ENCODE measurements around the gene CELF6. TPM values are rescaled to one million over a fixed set of nuclear protein-coding genes. Genes with fewer than 3 reads are reported as not detected.

The CELF6 gene
- total RNA-seq, 1 donor from 2014 or later = 3.3 TPM

- ATAC-seq = no peak
- intact Hi-C loops (cut with DNase I) = no loop called here
- no peak for DNase-seq (ENCODE audit: low spot score)
Observed at GRCh38 chr15:72323752-72324151, 3.8 kb upstream of the CELF6 start.

DNA sequence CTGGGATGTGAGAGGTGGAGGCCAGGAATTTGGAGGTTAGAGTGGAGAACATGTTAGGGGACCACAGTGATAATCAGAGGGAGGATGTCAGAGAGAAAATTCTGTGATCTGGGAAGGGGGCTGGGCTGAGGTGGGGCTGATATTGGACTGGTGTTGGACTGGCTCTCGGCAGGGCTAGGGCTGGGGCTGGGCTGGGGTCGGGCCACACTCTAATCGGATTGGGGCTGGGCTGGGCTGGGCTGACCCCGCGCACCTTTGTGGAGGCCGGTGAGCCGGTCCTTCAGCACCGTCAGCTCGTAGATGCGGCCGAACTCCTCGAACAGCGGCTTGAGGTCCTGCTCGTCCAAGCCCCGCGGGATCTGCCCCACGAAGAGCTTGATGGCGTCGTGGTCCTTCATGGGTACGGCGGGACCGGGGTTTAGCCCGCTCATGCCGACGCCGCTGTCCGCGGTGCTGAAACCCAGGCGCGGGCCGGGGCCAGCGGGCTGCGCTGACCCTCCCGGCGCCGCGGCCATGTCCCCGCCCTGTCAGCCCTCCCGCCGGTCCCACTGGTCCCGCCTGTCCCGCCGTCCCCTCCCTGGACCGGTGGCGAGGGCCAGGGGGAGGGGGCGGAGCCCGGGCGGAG lies 485 bp downstream of the CELF6 start:
- intact Hi-C loops (cut with DNase I) = no loop called here
- ATAC-seq = peak; percentile 92

DNA sequence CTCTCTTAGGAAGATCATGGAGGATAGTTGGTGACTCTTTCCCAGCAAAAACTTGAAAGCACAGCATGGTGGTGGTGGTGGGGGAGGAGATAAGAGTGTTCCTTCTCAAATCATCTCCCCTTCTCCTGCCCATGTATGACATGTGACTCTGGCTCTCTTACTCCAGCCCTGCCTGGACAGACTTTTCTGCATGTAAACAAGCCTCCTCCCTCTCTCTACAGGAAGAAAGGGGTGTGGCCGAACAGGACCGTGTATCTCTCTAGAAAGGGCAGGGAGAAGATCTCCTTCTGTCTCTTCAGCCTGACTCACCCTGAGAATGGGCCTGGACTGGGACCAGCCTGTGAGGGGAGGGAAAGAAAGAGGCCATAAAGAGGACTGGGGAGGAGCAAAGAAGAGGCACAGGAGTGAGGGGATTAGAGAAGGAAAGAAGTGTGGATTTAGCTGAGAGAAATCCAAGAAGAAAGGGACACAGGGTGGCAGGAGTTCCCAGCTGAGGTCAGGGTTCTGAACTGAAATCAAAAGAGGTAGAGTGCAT lies 1.5 kb downstream of the CELF6 start:
- ATAC-seq = no peak
- no peak for DNase-seq (ENCODE audit: low spot score)
- intact Hi-C loops (cut with DNase I) = no loop called here

More for the DNA sequence above, 485 bp downstream of the CELF6 start:
- DNase-seq (ENCODE audit: low spot score) = peak; percentile 83

DNA sequence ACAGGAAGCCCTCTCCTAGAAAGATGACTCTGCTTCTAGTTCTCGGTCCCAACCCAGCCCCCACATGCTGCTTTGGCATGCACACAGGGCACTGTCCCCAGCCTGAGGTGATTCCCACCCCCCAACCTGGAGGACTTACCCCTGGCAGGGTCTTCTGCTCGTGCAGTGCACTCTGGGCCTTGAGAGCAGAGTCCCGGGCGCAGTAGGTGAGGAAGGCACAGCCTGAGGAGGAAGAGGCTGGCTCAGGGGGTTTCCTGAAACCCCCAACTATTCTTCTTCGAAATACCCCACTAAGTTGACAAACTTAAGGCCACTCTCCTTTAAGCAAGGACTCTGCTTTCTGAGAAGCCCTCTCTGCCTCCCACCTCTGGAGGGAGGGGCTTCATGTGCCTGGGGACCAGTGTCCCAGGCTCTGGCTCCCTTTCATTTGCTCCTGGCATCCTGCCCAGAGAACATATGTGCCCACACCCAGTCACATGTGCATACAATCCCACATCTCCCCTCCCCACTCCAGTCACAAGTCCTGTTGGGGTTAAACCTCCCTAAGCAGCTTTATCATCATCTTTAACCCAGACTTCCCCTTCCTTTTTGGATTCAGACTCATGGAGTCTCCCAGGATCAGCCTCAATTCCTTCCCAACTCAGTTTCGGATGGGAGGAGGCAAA lies 4.1 kb downstream of the CELF6 start:
- intact Hi-C loops (cut with DNase I) = no loop called here
- ATAC-seq (no peak), DNase-seq (ENCODE audit: low spot score) (no peak)

GRCh38 chr15:72313881-72314280 lies 6.1 kb downstream of the CELF6 start:
- ATAC-seq = no peak
- intact Hi-C loops (cut with DNase I) = no loop called here
- no peak for DNase-seq (ENCODE audit: low spot score)

GRCh38 chr15:72313448-72313840 lies 6.5 kb downstream of the CELF6 start:
- intact Hi-C loops (cut with DNase I) = no loop called here
- DNase-seq (ENCODE audit: low spot score) (no peak), ATAC-seq (no peak)

DNA sequence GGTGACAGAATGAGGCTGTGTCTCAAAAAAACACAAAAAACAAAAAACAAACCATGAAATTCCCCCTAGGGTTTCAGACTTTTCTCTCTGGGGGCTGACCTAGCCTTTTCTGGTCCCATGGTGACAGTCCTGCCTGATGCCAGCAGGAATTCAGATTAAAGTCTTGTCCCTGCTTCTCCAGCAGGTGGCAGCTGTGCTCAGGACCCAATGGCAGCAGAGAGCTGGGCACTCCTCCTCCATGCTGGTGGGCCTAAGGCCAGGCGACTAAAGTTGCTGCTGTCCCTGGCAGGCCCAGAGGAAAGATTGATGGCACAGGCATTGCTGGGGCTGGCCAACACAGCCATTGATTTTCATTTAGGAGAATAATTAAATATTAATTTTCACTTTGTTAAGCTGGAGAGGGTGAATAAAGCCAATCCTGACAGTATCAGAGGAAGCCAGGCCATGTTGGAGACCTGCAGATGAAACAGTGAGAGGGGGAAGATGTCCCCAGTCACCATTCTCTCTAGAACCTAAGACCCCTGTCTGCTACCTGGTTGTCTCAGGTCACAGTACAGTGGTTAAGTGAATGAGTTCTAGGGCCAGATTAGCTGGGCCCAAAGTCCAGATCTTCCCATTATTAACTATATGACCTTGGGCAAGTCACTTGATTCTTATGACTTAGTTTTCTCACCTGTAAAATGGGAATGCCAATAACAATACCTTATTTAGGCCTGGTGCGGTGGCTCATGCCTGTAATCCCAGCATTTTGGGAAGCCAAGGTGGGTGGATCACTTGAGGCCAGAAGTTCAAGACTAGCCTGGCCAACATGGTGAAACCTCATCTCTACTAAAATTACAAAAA lies 7.1 kb downstream of the CELF6 start:
- peak; percentile 72 for DNase-seq (ENCODE audit: low spot score)
- ATAC-seq = peak; percentile 69
- intact Hi-C loops (cut with DNase I) = no loop called here

DNA sequence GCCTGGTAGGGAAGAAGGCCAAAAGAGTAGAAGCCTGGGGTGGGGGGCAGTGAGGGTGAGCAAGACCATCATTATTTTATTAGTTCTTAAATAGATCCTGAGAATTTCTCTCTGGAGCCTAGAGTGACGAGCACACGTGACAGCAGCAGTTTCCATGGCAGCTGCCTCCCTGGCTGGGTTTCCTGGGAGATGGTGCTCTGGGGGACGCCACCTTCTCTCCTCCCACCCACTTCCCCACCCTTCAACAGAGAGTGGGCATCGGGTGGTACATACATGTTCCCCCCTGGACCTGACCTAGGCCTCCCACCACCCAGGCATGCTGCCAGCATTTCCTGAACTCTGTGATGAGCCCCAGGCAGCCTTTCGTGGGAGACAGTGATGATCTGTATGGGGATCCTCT lies 12.9 kb downstream of the CELF6 start:
- no peak for ATAC-seq
- DNase-seq (ENCODE audit: low spot score) = peak; percentile 47
- intact Hi-C loops (cut with DNase I) = no loop called here

GRCh38 chr15:72306211-72306785 lies 13.7 kb downstream of the CELF6 start:
- ATAC-seq = no peak
- peak; percentile 42 for DNase-seq (ENCODE audit: low spot score)
- intact Hi-C loops (cut with DNase I) = no loop called here

GRCh38 chr15:72304596-72304995 lies 15.4 kb downstream of the CELF6 start:
- DNase-seq (ENCODE audit: low spot score) = peak; percentile 41
- intact Hi-C loops (cut with DNase I) = no loop called here
- ATAC-seq = no peak

DNA sequence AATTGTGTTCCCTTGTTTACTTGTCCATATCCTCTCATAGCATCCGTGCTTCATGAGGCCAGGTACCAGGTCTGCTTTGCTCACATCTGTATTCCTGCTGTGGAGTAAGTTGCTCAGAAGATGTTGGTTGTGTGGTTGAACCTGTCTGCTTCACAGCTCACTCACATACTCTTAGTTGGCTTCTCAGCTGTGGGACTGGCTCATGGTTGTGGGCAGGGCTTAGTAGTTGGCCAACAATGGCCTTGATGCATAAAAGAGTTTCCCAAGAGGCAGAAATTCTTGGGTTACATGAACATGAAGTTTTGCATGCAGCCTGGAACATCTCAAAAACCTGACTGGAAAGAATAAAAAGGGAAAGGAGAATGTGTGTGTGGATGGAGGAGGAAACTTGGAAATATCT lies 17.0 kb downstream of the CELF6 start:
- intact Hi-C loops (cut with DNase I) = no loop called here
- DNase-seq (ENCODE audit: low spot score) (no peak), ATAC-seq (no peak)

GRCh38 chr15:72289597-72290325 lies 30.2 kb downstream of the CELF6 start:
- ATAC-seq (no peak), DNase-seq (ENCODE audit: low spot score) (no peak)
- intact Hi-C loops (cut with DNase I) = no loop called here

DNA sequence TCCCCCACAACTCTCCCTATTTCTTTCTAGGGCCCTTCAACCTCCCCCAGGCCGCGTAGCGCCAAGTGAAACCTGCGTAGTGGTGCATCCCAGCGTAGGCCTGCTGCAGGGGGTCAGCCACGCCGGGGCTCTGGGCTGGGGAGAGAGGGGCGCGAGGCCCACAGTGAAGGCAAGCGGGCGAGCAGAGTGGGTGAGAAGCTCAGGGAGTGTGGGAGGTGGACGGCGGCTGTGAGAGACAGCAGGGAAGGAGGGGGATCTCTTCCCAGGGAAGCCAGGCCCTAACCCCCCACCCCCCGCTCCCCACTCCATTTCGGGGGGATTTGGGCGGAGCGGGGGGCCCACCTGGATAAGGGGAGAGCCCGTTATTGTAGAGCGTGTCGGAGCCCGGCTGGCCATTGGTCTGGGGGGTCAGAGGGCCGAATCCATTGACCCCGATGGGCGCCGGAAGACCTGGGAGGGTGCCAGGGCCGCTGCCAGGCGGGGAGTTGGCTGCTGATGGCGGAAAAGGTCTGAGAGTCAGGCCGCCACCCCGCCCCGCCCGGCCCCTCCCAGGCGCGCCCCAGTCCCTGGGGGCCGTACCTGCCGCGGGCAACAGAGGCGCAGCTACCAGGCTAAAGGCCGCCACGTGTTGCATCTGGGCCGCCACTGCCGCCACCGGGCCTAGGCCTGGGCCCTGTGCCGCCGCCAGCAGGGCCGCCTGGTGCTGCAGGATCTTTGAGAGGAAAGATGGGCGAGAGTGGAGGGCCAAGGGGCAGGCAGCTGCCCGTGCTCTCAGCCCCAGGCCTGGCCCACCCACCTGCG lies 31.0 kb downstream of the CELF6 start:
- DNase-seq (ENCODE audit: low spot score) (no peak), ATAC-seq (no peak)
- intact Hi-C loops (cut with DNase I) = no loop called here

DNA sequence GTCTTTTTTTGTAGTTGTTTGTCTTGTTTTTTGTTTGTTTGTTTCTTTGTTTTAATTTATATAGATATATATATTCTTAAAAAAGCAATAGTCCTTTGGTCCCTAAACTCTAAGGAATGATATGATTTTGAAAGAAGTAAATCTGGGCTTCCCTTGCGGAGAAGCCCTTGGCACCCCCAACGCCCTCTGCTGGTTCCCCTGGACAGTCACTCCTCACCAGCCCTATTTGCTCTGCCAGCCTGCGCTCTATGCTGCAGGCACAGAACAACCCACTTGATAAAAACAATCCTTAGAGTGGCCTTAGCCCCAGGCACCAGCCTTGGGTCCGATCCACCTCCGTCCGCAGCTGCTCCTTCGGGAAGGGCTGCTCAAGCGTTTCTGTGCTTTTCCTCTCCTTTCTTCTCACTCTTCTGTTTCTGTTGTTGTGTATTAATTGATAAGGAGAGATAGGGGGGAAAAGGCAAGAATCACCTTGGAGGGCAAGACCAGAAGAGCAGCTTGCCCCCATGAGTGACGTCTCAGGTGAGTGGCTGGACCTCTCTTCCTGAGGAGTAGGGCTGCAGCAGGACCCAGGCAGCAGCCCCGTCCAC lies 33.9 kb downstream of the CELF6 start:
- DNase-seq (ENCODE audit: low spot score) (no peak), ATAC-seq (no peak)
- intact Hi-C loops (cut with DNase I) = no loop called here

DNA sequence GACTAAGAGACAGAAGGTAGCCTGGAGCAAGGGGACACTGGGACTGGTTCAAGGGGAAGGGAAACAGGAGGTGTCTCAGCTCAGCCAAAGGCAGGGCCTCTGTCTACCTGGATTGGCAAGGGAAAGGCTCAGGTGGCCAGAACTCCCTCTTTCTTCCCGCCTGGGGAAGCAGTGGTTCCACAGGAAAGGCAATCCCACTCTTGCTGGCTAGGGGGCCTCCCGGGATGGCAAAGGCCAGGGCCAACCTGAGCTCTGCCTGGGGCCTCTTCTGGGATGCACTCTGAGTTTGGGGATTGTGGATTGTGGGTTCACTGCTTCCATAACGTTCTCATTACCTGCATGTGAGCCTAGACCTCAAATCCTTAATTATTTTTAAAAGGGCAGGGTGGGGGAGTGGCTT lies 34.6 kb downstream of the CELF6 start:
- DNase-seq (ENCODE audit: low spot score) = no peak
- no peak for ATAC-seq
- intact Hi-C loops (cut with DNase I) = no loop called here

DNA sequence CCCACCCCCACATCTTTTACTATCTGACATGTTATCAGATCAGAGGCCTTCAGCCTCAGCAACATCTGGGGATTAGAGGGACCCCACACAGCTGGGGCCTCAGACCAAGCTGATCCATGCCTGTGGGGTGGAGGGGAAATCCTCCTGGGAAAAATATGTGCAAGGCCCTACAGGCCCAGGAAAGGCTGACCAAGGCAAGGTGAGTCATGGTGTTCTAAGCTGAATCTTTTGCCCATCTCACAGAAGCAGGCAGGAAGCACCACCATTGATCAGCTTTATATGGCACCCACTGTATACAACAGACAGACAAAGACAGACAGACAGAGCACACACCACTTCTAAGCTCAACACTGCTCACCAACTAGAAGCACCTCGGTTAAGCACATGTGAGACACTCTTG lies 35.2 kb downstream of the CELF6 start:
- DNase-seq (ENCODE audit: low spot score) = no peak
- ATAC-seq = no peak
- intact Hi-C loops (cut with DNase I) = no loop called here

GRCh38 chr15:72281713-72282112 lies 38.2 kb downstream of the CELF6 start:
- ATAC-seq = no peak
- no peak for DNase-seq (ENCODE audit: low spot score)
- intact Hi-C loops (cut with DNase I) = no loop called here

DNA sequence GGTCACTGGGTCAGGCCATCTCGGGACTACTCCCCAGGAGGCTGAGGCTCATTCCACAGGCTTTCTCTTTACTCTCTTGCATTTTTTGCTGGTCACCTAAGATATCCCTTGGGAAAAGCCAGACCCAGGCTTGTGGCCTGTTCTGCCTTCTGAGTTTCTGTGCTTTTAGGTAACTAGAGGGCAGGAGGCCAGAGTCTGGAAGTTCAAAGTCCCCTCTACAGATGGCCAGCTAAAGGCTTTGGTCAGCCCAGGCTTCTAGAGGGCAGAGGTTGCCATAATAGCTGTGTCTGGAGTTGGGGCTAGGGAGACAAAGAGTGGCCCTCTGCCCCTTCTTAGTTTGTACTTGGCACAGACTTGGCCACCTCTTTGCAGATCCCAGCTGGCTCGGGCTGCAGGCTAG lies 39.2 kb downstream of the CELF6 start:
- DNase-seq (ENCODE audit: low spot score) = no peak
- no peak for ATAC-seq
- intact Hi-C loops (cut with DNase I) = no loop called here

All from sciatic nerve (tissue), 2 donors.